HepG2 (cell line): ENCODE data around the gene NXT1. TPM values are rescaled to one million over a fixed set of nuclear protein-coding genes. Genes with fewer than 3 reads are reported as not detected.

ENCODE experiments used
- ADNP ChIP-seq: sonication (generic); formaldehyde crosslinking; IDR thresholded peaks from 2 replicates; pipeline ENCODE4 v1.4.0; 2020; ENCODE audit warnings: missing genetic modification reagents
- ETS1 ChIP-seq: sonication (generic); formaldehyde crosslinking; IDR thresholded peaks from 2 replicates; pipeline ENCODE4 v1.4.0; 2020; ENCODE audit warnings: missing genetic modification reagents
- EZH2 ChIP-seq: conservative IDR thresholded peaks from 2 replicates; pipeline ENCODE4 v1.6.1; 2012; ENCODE audit warnings: mild to moderate bottlenecking, low read depth, low read length, moderate library complexity
- GPN1 ChIP-seq: sonication (generic); formaldehyde crosslinking; IDR thresholded peaks from 2 replicates; pipeline ENCODE4 v1.5.1; 2020; ENCODE audit warnings: missing genetic modification reagents, borderline replicate concordance
- HNF1A ChIP-seq, 2 experiments: sonication (generic) in 1 of 2; formaldehyde crosslinking in 1 of 2; IDR thresholded peaks; 2 replicates each; pipeline versions ENCODE4 v1.4.0 to v1.6.1; 2016 to 2020; ENCODE audit warnings: borderline replicate concordance in 1 of 2, low read depth in 1 of 2, mild to moderate bottlenecking in 1 of 2, missing genetic modification reagents in 1 of 2
- MYPOP ChIP-seq: sonication (generic); formaldehyde crosslinking; IDR thresholded peaks from 2 replicates; pipeline ENCODE4 v1.8.1; 2023; ENCODE audit warnings: mild to moderate bottlenecking, moderate library complexity, missing genetic modification reagents
- PCBP2 ChIP-seq: fragments of 200-400 bp; formaldehyde crosslinking; optimal IDR thresholded peaks from 2 replicates; pipeline ENCODE3; 2018; ENCODE audit warnings: low read length, low read depth; ENCODE audit not compliant: poor library complexity, severe bottlenecking
- PRDM10 ChIP-seq: sonication (generic); formaldehyde crosslinking; IDR thresholded peaks from 2 replicates; pipeline ENCODE4 v1.4.0; 2020; ENCODE audit warnings: low read depth, missing genetic modification reagents
- SNAPC2 ChIP-seq: sonication (generic); formaldehyde crosslinking; IDR thresholded peaks from 2 replicates; pipeline ENCODE4 v1.8.1; 2022; ENCODE audit warnings: mild to moderate bottlenecking, missing genetic modification reagents
- SP140L ChIP-seq: sonication (generic); formaldehyde crosslinking; IDR thresholded peaks from 2 replicates; pipeline ENCODE4 v1.4.0; 2020; ENCODE audit warnings: missing genetic modification reagents, borderline replicate concordance
- ZNF280D ChIP-seq: sonication (generic); formaldehyde crosslinking; IDR thresholded peaks from 2 replicates; pipeline ENCODE4 v1.5.1; 2020; ENCODE audit warnings: mild to moderate bottlenecking, missing genetic modification reagents
- polyA plus RNA-seq, 8 experiments: library from polyadenylated mRNA; depleted of rRNA in 3 of 8; stranded (reverse) in 7 of 8; unstranded in 1 of 8; fragments of >200 nt; fragmentation: Illumina TruSeq in 4 of 8; extraction: Trizol in 4 of 8; gene quantifications; 2 replicates each; pipeline versions ENCODE4 v1.2.1 to v1.2.3, GENCODE V29; 2011 to 2016; ENCODE audit warnings: low read depth in 4 of 8, missing spikeins in 1 of 8, mixed read lengths in 1 of 8; ENCODE audit not compliant: insufficient read depth in 1 of 8
- total RNA-seq, 5 experiments: library from RNA; depleted of rRNA; stranded (reverse); fragments of >200 nt; fragmentation: Illumina TruSeq; extraction: Trizol; gene quantifications; 2 replicates each; pipeline ENCODE4 v1.2.3, GENCODE V29; 2016; ENCODE audit warnings: low read depth in 1 of 5
- TF ChIP-seq, protein P1 (sequence below): sonication (generic); formaldehyde crosslinking; IDR thresholded peaks from 2 replicates; pipeline ENCODE4 v1.4.0; 2020; ENCODE audit warnings: mild to moderate bottlenecking, missing genetic modification reagents

Gene NXT1
- total and polyA plus RNA-seq, 2 of the 13 experiments (the other 11 are each of a cell fraction or from before 2014, with no cell fraction given), result 35.6 to 65.9 TPM

DNA sequence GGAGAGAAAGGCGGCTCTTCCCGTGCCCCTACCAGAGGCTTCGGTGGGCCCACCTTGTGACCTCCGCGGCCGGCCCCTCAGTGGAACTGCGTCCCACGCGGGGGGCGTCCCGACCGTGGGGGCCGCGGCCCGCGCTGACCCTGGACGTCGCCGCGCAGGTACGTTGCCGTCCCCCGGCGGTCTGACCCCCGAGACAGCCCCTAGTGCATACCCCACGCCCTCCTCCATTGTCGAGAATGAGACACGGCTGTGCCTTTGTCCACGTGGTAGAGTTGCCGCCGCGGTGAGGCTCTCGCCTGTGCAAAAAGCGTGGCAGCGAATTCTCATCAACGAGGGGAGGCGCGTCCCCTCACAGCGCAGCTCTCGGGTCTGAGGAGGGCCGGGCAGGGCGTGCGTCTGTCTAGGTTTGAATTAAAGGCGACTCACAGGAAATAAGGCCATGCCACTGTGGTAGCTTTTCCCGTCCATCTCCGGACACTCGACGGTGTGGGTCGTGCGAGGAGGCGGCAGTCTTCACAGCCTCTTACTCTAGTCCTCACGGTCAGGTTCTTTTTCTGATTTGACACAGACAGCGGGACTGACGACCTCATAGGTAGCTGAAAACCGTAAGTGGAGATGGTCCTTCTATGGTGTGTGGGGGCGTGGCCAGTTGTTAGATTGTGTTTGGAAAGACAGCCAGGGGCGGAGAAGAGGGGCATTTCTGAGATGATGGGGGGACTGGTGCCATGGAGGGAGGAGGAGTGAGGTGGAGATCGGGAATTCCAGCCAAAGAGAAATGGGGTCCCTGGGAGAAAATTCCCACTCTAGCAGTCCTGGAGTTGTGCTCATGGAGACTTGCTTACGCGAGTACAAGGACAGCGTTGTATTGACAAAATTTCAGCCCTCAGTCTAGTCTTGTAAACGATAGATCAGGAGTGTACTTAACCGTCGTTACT is 580 bp downstream of the NXT1 start (continued):
- TF ChIP-seq ZNF280D (CRISPR knock-in tag), result no peak
- no peak; the same call in 1 of the 2 replicates for TF ChIP-seq SP140L (CRISPR knock-in tag)
- no peak for TF ChIP-seq GPN1 (CRISPR knock-in tag)
- no peak for TF ChIP-seq EZH2
- no peak for TF ChIP-seq HNF1A (IDR thresholded peaks at IDR 0.05; ENCODE audit: low read depth)
- TF ChIP-seq HNF1A (CRISPR knock-in tag; IDR thresholded peaks at IDR 0.05; ENCODE audit: borderline replicate concordance), result peak; percentile 38; the same call in 1 of the 2 replicates
- peak; percentile 90 for TF ChIP-seq SNAPC2
- TF ChIP-seq ADNP, result no peak
- no peak for TF ChIP-seq PRDM10 (CRISPR knock-in tag)
- TF ChIP-seq PCBP2, result no peak
- TF ChIP-seq, protein P1, sequence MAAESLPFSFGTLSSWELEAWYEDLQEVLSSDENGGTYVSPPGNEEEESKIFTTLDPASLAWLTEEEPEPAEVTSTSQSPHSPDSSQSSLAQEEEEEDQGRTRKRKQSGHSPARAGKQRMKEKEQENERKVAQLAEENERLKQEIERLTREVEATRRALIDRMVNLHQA (CRISPR knock-in tag), result no peak
- no peak; the same call in 1 of the 2 replicates for TF ChIP-seq MYPOP (CRISPR knock-in tag)
- 0 out of 2 replicates have a peak, but pooled peaks have one; percentile 59 for TF ChIP-seq ETS1 (CRISPR knock-in tag)
